Right atrium auricular region (tissue), 2 donors: ENCODE data around the gene USP6. TPM values are rescaled to one million over a fixed set of nuclear protein-coding genes. Genes with fewer than 3 reads are reported as not detected.

Experiments
- DNase-seq: peaks from one replicate; pipeline ENCODE4 v3.0.0-alpha.2; 2019; ENCODE audit warnings: low spot score
- H3K27ac ChIP-seq, 2 donors: fragments of 200-600 bp; sonication (generic); 1 replicate in 1 of 2; 2 replicates in 1 of 2; pipeline ENCODE4 v1.5.1; 2016 to 2019
- H3K27me3 ChIP-seq, 2 donors: fragments of 200-600 bp; sonication (generic); one replicate each; pipeline versions ENCODE4 v1.5.1 to v1.6.0; 2017 to 2019
- H3K36me3 ChIP-seq: fragments of 200-600 bp; sonication (generic); one replicate; pipeline ENCODE4 v1.5.1; 2016
- H3K4me1 ChIP-seq, 2 donors: fragments of 200-600 bp; sonication (generic); one replicate each; pipeline versions ENCODE4 v1.5.1 to v1.6.0; 2017 to 2019
- H3K4me3 ChIP-seq, 2 donors: fragments of 200-600 bp; sonication (generic); 1 replicate in 1 of 2; 2 replicates in 1 of 2; pipeline ENCODE4 v1.5.1; 2017 to 2019; ENCODE audit warnings: mild to moderate bottlenecking in 1 of 2, moderate library complexity in 1 of 2
- H3K9me3 ChIP-seq, 2 donors: fragments of 200-600 bp; sonication (generic); one replicate each; pipeline ENCODE4 v1.5.1; 2019
- total RNA-seq, 2 donors: library from RNA; depleted of rRNA; stranded (reverse); fragments of >200 nt; gene quantifications; one replicate each; pipeline ENCODE4 v1.1.0, GENCODE V29; 2016
- TF ChIP-seq, protein P1 (sequence below), 2 donors: fragments of 200-600 bp; sonication (generic); IDR thresholded peaks; one replicate each; pipeline ENCODE4 v1.5.1; 2019; ENCODE audit warnings: antibody characterized with exemption in 2 of 2

The USP6 gene
- total RNA-seq, 2 donors from 2014 or later = not detected

- H3K27me3 ChIP-seq = no peaks in the 10 kb centered on the region
- TF ChIP-seq, protein P1, sequence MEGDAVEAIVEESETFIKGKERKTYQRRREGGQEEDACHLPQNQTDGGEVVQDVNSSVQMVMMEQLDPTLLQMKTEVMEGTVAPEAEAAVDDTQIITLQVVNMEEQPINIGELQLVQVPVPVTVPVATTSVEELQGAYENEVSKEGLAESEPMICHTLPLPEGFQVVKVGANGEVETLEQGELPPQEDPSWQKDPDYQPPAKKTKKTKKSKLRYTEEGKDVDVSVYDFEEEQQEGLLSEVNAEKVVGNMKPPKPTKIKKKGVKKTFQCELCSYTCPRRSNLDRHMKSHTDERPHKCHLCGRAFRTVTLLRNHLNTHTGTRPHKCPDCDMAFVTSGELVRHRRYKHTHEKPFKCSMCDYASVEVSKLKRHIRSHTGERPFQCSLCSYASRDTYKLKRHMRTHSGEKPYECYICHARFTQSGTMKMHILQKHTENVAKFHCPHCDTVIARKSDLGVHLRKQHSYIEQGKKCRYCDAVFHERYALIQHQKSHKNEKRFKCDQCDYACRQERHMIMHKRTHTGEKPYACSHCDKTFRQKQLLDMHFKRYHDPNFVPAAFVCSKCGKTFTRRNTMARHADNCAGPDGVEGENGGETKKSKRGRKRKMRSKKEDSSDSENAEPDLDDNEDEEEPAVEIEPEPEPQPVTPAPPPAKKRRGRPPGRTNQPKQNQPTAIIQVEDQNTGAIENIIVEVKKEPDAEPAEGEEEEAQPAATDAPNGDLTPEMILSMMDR (IDR thresholded peaks at IDR 0.05) = no peak
- H3K4me3 ChIP-seq = no peak overlapping the region
- H3K36me3 ChIP-seq = peaks cover 38% of the 10 kb centered on the region
- no peaks in the 10 kb centered on the region for H3K4me1 ChIP-seq
- DNase-seq = no peak
- no peak overlapping the region for H3K27ac ChIP-seq
- H3K9me3 ChIP-seq = peaks cover 52 to 91% of the 10 kb centered on the region in 2 donors
Observed at GRCh38 chr17:5179003-5179402, 63.2 kb downstream of the USP6 start.

DNA sequence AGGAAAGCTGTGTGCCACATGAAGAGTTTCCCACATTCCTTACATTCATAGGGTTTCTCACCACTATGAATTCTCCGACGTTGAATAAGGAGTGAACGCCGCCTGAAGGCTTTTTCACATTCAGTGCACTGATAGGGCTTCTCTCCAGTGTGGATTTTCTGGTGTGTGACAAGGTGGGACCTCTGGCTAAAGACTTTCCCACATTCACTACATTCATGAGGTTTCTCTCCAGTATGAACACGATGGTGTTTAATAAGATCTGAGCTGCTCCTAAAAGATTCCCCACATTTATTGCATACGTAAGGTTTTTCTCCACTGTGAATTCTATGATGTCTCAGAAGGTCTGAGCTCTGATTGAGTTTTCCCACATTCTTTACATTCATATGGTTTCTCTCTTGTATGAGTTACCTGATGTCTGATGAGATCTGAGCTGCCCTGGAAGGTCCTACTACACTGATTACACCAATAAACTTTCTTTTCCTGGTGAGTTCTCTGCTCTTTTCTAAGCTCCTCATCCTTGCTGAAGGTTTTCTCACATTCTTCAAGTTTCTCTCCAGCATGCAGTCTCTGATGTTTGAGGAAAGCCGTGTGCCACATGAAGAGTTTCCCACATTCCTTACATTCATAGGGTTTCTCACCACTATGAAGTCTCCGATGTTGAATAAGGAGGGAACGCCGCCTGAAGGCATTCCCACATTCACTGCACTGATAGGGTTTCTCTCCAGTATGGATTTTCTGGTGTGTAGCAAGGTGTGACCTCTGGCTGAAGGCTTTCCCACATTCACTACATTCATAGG is 65.9 kb downstream of the USP6 start:
- Histone ChIP-seq H3K36me3 (peaks cover 23% of the 10 kb centered on the region), H3K9me3 (peaks cover 55 to 98% of the 10 kb centered on the region in 2 donors), H3K27ac (no peak overlapping the region), H3K27me3 (no peaks in the 10 kb centered on the region), H3K4me3 (no peak overlapping the region), H3K4me1 (no peaks in the 10 kb centered on the region)
- TF ChIP-seq, protein P1 (IDR thresholded peaks at IDR 0.05) = no peak
- no peak for DNase-seq

DNA sequence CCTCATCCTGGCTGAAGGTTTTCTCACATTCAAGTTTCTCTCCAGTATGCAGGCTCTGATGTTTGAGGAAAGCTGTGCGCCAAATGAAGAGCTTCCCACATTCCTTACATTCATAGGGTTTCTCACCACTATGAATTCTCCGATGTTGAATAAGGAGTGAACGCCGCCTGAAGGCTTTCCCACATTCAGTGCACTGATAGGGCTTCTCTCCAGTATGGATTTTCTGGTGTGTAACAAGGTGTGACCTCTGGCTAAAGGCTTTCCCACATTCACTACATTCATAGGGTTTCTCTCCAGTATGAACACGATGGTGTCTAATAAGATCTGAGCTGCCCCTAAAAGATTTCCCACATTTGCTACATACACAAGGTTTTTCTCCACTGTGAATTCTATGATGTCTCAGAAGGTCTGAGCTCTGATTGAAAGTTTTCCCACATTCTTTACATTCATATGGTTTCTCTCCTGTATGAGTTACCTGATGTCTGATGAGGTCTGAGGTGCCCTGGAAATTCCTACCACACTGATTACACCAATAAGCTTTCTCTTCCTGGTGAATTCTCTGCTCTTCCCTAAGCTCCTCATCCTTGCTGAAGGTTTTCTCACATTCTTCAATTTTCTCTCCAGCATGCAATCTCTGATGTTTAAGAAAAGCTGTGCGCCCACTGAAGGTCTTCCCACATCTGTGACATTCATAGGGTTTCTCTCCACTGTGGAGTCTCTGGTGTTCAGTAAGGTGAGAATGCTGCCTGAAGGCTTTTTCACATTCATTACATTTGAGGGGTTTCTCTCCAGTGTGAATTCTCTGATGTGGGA is 67.0 kb downstream of the USP6 start:
- peaks cover 51 to 98% of the 10 kb centered on the region in 2 donors for H3K9me3 ChIP-seq
- no peak overlapping the region for H3K4me3 ChIP-seq
- no peaks in the 10 kb centered on the region for H3K27me3 ChIP-seq
- H3K4me1 ChIP-seq = no peaks in the 10 kb centered on the region
- no peak overlapping the region for H3K27ac ChIP-seq
- no peak for DNase-seq
- peaks cover 19% of the 10 kb centered on the region for H3K36me3 ChIP-seq
- TF ChIP-seq, protein P1 (IDR thresholded peaks at IDR 0.05) = no peak

GRCh38 chr17:5183410-5183793 is 67.6 kb downstream of the USP6 start:
- H3K36me3 ChIP-seq = peaks cover 19% of the 10 kb centered on the region
- no peaks in the 10 kb centered on the region for H3K4me1 ChIP-seq
- no peak for DNase-seq
- no peak overlapping the region for H3K4me3 ChIP-seq
- peaks cover 51 to 97% of the 10 kb centered on the region in 2 donors for H3K9me3 ChIP-seq
- TF ChIP-seq, protein P1 (IDR thresholded peaks at IDR 0.05) = no peak
- no peak overlapping the region for H3K27ac ChIP-seq
- no peaks in the 10 kb centered on the region for H3K27me3 ChIP-seq

DNA sequence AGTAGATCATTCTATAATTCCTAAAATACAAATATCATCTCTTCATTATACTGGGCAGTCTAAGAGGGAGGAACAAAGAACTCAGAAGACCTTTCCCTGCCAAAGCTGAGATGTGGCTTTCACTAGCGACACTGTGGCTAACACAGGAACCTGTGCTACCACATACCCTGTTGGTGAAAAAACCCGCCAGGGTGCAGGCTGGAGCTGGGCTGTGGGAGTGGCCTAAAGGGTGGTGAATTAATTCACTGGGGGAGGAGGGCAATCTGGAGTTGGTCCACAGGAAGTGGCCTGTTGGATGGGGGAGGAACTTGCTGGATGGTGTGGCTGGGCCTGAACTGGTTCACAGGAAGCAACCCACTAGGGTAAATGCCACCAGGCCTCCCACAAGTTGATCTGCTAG is 68.5 kb downstream of the USP6 start:
- no peak for DNase-seq
- TF ChIP-seq, protein P1 (IDR thresholded peaks at IDR 0.05) = no peak
- peaks cover 45 to 89% of the 10 kb centered on the region in 2 donors for H3K9me3 ChIP-seq
- no peaks in the 10 kb centered on the region for H3K4me1 ChIP-seq
- peaks cover 19% of the 10 kb centered on the region for H3K36me3 ChIP-seq
- no peak overlapping the region for H3K4me3 ChIP-seq
- no peak overlapping the region for H3K27ac ChIP-seq
- H3K27me3 ChIP-seq = no peaks in the 10 kb centered on the region
